Embryonic facial prominence (tissue), 1 donor: ENCODE measurements around the gene WIPI1.
"Not testable (repeated sequence)": the region's sequence is repeated elsewhere in the genome, so short reads cannot be mapped to it uniquely, and the experiment has no call there.

ENCODE experiments used
- DNase-seq: peaks from one replicate; pipeline ENCODE4 v3.0.0-alpha.2; 2016; ENCODE audit errors: extremely low spot score

Gene WIPI1

DNA sequence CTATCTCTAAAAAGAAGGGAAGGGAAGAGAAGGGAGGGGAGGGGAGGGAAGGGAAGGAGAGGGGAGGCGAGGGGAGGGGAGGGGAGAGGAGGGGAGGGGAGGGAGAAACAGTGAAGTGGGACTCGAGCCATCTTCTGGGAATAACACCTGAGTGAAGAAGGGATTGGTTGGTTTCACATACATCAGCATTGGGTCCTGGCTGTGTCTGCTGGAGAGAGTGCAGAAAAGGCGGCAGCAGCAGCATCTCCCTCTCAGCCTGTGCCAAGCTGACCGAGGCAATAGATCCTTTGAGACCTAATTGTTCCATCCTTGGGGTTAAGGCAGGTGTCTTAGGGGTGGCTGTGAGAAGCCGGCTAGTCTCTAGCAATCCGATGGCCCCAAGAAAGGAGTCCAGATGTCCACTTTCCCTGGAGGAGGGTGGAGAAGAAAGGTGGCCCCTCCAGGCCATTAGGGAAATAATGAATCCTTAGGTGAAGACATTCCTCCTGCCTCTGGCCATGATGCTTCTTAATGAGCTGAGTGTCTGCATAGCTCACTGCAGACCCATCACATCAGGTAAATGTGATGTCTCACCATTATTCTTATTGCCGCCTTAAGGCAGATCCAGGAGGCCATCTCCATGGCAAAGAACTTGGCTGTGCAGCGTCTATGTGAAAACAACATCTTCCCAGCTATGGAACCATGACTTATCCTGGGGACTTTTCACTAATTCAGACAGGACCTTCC, 71.6 kb downstream of the WIPI1 start:
- no peak for DNase-seq

DNA sequence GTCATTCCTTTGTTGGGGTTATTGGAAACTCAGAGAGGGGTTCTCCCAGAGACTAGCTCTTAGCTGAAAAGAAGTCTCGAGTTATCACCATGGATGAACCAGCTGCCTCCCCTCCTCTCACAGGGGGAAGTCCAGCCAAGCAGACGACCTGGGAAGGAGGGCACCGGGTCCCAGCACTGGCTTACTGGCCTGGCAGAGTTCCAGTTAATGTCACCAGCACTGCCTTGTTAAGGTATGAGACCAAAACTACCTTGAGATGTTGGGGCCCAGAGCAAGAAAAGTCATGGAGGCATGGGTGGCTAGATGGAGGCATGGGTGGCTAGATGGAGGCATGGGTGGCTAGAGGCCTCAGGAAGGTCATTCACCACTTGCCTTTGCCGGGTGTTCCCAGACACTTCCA, 72.4 kb downstream of the WIPI1 start:
- DNase-seq: no peak

DNA sequence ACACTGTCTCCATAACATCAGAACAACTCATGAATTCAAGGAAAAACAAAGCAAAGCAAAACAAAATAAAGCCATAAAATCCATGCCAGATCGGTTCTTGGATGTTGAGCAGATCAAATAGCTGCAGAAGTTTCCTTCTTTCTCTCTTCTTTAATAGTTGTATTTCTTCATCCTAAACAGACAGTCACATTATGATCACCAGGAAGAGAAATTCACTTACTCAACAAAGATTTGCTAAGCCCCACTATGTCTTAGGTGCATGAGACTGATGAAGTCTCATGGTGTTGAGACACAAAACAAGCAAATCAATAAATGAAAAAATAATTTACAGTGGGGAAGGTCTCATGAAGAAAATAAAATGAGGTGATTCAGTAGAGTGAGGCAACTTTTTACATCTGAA, 72.8 kb downstream of the WIPI1 start:
- no peak for DNase-seq

DNA sequence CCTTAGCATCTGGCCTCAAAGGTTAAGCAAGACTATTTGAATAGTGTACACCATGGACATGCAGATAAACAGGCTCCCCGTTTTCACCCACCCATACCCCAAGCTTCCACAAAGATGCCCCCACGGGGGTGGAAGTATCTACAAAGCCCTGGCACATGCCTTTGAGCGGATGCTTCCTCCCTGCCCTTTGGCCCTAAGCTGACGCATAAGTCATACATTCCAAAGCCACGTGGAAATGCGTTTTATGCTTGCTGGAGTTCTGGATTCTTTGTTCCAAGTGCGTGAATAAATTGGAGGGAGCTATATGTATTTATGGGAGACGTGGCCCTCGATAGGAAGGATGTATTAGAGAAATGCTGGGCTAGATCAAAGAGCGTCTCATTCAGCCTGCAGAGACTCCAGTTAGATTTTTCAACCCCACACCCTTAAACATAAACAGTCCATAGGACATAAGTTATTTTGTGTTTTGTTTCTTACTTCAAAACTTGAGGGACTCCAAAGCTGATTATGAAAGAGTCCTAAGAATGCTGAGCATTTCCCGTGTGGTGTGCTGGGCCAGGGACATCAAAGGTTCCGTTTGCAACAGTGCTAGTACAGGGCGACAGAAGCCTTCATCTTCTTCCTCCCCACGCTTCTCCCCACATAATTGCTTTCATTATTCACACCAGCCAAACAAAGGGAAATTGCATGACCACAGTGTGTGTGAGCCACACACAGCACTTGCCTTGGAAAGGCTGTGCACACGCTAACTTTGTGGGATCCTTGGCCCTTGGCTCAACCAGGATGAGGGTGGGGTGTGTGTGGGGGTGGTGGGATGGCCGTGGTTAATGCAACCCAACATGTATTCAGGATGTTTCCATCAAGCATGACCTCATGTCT, 73.6 kb downstream of the WIPI1 start:
- no peak for DNase-seq

DNA sequence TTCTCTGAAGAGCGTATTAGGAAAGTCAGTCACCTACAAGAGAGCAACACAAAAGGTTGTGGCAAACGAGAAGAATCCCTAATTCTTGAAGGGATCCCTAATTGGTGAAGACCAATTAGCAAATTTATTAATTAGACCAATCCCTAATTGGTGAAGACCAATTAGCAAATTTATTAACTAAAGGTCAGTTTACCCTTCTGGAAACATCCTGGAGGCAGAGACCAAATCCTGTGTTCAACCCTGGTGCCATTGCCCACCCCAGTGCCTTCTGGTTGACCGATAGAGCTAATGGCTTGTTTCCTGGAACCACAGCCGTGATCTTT, 74.2 kb downstream of the WIPI1 start:
- no peak for DNase-seq

DNA sequence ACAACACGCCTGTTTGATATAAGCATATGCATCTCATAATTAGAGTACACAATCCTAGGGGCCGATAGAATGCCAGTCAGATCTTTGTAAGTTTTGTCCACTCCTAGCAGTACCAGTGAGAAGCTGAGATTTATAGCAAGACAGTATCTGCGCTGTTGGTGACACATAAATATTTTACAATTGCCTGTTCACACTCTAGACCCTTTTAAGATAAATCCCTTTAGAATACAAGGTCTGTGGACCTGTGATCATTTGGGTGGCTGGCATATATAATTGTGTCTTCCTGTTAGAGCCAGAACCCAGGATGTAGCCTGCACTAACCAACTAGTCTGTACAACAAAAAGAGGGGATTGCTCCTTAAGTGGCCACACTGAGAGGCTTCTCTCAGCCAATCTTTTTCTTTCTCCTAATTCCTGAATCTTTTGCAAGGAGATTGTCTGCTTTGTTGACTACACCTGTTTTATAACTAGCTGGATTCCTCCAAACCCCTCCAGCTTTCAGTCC, 74.7 kb downstream of the WIPI1 start:
- DNase-seq: no peak

DNA sequence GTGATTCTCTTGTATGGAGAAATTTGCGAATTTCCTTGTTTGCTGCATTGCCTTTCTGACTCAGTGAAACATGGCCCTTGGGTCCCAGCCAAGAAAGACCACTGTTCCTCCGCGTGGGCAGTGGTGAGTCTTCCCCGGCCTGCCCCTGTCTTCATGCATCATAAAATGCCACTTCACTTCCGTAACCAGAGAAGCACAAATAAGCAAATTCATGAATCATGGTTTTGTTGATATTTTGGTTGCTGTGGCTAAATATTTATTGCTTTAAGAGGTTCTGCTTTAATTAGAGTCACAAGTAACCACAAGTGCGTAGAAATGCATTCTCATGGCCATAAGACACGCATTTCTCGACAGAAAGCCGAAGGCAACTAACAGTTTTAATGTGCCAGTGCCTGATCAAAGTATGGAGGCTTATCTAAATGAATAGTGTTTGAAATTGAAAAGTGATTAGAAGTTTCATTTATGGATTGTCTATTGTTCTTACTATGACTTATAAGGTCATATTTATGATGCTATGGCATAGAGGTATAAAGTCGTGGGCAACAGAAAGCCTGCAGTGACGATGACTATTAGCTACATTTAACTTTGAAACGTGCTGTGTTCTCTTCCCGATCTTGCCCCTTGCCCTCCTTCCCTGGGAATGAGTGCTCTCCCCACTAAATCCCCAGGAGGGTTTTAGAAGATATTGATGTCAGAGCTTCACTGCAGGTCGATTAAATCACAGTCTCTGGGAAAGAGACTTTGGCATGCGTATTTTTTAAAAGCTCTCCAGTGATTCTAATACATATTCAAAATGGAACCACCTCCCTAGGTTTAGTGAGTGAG, 76.0 kb downstream of the WIPI1 start:
- no peak for DNase-seq

DNA sequence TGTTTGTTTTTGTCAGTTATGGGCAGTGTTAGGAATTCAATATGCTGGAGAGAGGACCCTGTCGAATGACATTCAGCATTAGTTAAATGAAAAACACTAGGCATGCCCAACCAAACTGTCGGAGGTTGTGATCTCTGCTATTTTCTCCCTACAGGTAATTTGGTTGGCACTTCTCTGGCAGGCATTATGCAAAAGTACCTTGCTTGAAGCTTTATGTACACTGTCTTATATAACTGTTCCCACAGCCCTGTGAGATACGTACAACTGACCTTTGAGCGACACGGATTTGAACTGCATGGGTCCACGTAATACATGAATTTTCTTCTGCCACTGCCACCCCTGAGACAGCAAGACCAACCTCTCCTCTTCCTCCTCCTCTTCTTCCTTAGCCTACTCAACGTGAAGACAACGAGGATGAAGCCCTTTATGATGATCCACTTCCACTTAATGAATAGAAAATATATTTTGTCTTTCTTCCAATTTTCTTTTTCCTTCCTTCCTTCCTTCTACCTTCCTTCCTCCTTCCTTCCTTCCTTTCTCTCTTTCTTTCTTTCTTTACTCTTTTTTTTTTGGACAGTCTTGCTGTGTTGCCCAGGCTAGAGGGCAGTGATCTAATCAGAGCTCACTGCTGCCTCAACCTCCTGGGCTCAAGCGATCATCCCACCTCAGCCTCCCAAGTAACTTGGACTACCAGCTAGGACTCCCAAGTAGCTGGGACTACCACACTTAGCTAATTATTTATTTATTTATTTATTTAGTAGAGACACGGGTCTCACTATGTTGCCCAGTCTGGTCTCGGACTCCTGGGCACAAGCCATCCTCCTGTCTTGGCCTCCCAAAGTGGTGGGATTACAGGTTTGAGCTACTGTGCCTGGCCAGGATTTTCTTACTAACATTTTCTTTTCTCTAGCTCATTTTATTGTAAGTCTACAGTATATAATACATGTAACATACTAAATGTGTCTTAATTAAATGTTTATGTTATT, 77.3 kb downstream of the WIPI1 start:
- DNase-seq: no peak

DNA sequence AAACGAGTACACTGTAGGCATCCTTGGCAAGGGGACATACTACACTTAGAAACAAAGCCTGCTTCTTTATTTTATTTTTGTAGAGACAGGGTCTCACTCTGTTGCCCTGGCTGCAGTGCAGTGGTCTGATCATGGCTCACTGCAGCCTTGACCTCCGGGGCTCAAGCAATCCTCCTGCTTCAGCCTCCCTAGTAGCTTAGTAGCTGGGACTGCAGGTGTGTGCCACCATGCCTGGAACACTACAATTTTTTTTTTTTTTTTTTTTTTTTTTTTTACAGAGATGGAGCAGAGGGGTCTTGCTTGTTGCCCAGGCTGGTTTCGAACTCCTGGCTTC, 78.2 kb downstream of the WIPI1 start:
- no peak for DNase-seq

DNA sequence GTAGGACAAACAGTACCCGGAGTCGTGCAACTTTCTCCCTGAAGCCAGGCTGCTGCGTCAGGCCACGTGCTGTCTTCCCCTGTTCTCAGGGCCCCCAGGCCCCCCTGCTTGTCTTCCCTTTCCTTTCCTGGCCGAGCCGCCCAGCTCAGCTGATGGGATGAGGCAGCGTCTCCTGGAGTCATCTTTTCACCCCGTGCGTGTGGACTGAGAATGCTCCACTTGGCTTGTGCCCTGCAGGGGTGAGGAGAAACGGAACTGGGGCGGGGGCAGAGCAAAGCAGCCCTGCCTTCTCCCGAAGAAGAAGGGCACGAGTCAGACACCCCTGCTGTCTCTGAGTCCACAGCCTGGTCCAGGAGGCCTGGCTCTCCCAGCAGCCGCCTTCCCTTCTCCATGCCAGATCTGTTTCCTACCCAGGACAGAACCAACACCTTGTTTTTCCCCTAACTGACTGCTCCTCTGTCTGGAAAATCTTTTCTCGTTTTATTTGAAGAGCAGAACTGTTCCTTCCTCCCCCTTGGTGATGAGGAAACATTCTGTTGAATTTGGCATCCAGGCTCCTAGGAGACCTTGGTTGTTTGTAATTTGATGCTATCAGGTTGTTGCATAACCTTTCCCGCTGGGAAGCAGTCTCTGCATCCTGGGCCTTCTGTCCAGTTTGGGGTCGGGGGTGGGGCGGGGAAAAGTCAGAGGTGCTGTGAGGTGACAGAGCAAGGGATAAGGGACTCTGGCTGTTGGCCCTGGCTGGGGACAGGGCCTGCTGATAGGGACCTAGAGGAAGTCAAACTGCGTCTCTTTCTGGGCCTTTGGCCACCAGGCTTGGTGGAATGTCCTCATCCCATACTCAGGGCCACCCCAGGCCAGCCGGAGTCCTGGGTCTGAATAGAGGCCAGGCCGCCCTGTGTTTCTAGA, 78.8 kb downstream of the WIPI1 start:
- DNase-seq: no peak

DNA sequence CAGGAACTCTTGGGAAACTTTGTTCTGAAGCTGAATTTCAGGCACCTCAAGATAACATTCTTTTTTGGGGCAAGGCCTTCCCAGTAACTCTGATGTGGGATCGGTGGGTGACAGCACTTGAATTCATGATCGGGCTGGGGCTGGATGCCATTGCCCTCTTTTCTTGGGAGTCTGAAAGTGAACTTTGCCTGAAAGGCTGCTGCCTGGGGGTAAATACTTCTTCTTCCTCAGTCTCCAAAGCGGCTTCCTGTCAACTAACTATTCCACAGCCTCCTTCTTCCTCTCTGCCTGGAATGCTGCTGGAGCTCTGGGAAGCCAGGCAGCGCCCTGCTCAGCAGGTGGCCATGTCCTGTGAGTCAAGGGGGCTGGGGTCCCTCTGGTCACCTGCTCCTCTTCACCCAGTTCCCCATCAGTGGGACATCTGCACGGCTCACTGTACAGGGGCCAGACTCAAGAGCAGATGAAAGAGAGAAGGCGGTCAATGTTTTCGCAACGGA, 79.5 kb downstream of the WIPI1 start:
- DNase-seq: no peak

DNA sequence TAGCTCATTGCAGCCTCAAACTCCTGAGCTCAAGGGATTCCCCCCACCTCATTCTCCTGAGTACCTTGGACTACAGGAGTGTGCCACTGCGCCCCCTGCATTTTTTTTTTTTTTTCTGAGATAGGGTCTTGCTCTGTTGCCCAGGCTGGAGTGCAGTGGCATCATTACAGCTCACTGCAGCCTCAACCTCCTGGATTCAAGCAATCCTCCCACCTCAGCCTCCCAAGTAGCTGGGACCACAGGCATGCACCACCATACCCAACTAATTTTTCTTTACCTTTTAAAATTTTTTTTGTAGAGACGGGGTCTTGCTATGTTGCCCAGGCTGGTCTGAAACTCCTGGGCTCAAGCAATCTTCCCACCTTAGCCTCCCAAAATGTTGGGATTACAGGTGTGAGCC, 81.1 kb downstream of the WIPI1 start:
- not testable (repeated sequence) for DNase-seq

DNA sequence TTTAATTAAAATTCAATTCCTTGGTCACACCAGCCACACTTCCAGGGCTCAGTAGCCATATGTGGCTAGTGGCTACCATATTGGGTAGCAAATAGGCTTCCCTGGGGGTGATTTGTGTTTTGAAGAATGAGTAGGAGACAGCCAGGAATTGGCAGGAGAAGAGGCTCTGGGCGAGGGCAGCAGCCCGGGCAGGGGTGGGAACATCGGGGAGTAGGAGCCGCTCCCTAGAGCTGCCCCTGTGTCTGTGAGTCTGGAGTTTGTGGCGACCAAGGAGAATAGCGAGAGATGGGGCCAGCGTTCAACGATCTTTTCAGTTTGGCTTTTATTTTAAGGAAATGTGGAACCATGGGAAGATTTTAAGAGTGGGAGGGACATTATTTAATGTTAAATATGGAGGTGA, 81.7 kb downstream of the WIPI1 start:
- DNase-seq: no peak
